Esophagus muscularis mucosa (tissue), 4 donors: Measurements from ENCODE around the gene PLPP7. TPM values are rescaled to one million over a fixed set of nuclear protein-coding genes. Genes with fewer than 3 reads are reported as not detected.

ENCODE experiments used
- DNase-seq: peaks from one replicate; pipeline ENCODE4 v3.0.0-alpha.2; 2017; ENCODE audit errors: extremely low spot score
- H3K27ac ChIP-seq, 4 donors: fragments of 200-600 bp; sonication (generic); replicated peaks in 1 of 4; 1 replicate in 3 of 4; 2 replicates in 1 of 4; pipeline ENCODE4 v1.5.1; 2016 to 2019; ENCODE audit warnings: mild to moderate bottlenecking in 1 of 4
- H3K27me3 ChIP-seq, 4 donors: fragments of 200-600 bp; sonication (generic); one replicate each; pipeline versions ENCODE4 v1.5.1 to v1.6.0; 2016 to 2019
- H3K36me3 ChIP-seq, 4 donors: fragments of 200-600 bp; sonication (generic); one replicate each; pipeline ENCODE4 v1.5.1; 2016 to 2019
- H3K4me1 ChIP-seq, 4 donors: fragments of 200-600 bp; sonication (generic); one replicate each; pipeline ENCODE4 v1.5.1; 2016 to 2019
- H3K4me3 ChIP-seq, 4 donors: fragments of 200-600 bp; sonication (generic); 1 replicate in 2 of 4; 2 replicates in 2 of 4; pipeline ENCODE4 v1.5.1; 2016 to 2019; ENCODE audit warnings: mild to moderate bottlenecking in 4 of 4, moderate library complexity in 1 of 4
- H3K9me3 ChIP-seq, 4 donors: fragments of 200-600 bp; sonication (generic); 1 replicate in 3 of 4; 2 replicates in 1 of 4; pipeline ENCODE4 v1.5.1; 2016 to 2019
- EP300 ChIP-seq: sonication (generic); formaldehyde crosslinking; IDR thresholded peaks from one replicate; pipeline ENCODE4 v1.6.1; 2017; ENCODE audit warnings: antibody characterized with exemption
- POLR2A ChIP-seq: fragments of 450-650 bp; IDR thresholded peaks from one replicate; pipeline ENCODE4 v1.6.1; 2017; ENCODE audit warnings: antibody characterized with exemption, moderate library complexity, mild to moderate bottlenecking, low read depth
- POLR2AphosphoS5 ChIP-seq, 2 donors: sonication (generic); formaldehyde crosslinking; IDR thresholded peaks; one replicate each; pipeline ENCODE4 v1.6.1; 2017; ENCODE audit warnings: antibody characterized with exemption in 2 of 2
- WGBS: methylation state at CpG from one replicate; pipeline ENCODE4 v1.1.5; 2018; 5-methylcytosine and 5-hydroxymethylcytosine counted together
- intact Hi-C: fragments of 100-400 bp; cut with DNase I; formaldehyde crosslinking; loops from one replicate; pipeline ENCODE4 v1.15.1; 2023
- total RNA-seq, 4 donors: library from RNA; depleted of rRNA; stranded (reverse); fragments of >200 nt; gene quantifications; one replicate each; pipeline versions ENCODE4 v1.1.0 to v1.2.1, GENCODE V29; 2016
- TF ChIP-seq, protein P1 (sequence below), 3 experiments: fragments of 200-600 bp in 2 of 3; fragments of 450-650 bp in 1 of 3; sonication (generic) in 2 of 3; IDR thresholded peaks; one replicate each; pipeline ENCODE4 v1.5.1; 2017 to 2019; ENCODE audit warnings: antibody characterized with exemption in 3 of 3, mild to moderate bottlenecking in 2 of 3, moderate library complexity in 1 of 3

Gene PLPP7
- total RNA-seq, 4 donors from 2014 or later = 11.4 to 22.5 (median 14.4) TPM

GRCh38 chr9:131287359-131287758, 2.2 kb upstream of the PLPP7 start:
- Histone ChIP-seq H3K4me3 (no peak overlapping the region), H3K4me1 (peaks cover 33 to 45% (median 34%) of the 10 kb centered on the region in 4 donors), H3K27ac (no peak overlapping the region), H3K27me3 (peaks cover 0 to 12% (median 10%) of the 10 kb centered on the region in 4 donors), H3K9me3 (no peaks in the 10 kb centered on the region), H3K36me3 (no peaks in the 10 kb centered on the region)
- TF ChIP-seq EP300 = no peak
- no peak for TF ChIP-seq POLR2AphosphoS5 (IDR thresholded peaks at IDR 0.05)
- no peak for TF ChIP-seq POLR2A
- TF ChIP-seq, protein P1, sequence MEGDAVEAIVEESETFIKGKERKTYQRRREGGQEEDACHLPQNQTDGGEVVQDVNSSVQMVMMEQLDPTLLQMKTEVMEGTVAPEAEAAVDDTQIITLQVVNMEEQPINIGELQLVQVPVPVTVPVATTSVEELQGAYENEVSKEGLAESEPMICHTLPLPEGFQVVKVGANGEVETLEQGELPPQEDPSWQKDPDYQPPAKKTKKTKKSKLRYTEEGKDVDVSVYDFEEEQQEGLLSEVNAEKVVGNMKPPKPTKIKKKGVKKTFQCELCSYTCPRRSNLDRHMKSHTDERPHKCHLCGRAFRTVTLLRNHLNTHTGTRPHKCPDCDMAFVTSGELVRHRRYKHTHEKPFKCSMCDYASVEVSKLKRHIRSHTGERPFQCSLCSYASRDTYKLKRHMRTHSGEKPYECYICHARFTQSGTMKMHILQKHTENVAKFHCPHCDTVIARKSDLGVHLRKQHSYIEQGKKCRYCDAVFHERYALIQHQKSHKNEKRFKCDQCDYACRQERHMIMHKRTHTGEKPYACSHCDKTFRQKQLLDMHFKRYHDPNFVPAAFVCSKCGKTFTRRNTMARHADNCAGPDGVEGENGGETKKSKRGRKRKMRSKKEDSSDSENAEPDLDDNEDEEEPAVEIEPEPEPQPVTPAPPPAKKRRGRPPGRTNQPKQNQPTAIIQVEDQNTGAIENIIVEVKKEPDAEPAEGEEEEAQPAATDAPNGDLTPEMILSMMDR (IDR thresholded peaks at IDR 0.05) = no peak
- WGBS = 93% methylated on average over 4 of the region's 6 CpGs
- intact Hi-C loops = no loop called here
- no peak for DNase-seq

DNA sequence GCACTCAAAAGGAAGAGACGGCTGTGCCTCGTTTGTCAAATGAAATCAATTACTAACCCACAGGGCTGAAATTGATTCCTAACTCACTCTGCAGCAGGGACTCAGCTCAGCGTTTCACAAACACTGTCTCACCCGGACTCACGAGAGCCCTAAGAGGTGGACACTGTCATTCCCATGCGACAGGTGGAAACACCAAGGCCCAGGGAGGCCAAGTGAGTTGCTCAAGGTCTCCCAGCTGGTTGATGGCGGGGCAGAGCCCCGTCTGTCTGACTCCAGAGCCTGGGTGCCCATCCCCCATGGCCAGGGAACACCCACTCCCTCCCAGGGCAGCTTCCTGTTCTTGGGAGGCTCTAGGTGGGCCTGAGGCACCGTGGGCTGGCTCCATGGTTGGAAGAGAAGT, 1.3 kb upstream of the PLPP7 start:
- intact Hi-C loops = no loop called here

DNA sequence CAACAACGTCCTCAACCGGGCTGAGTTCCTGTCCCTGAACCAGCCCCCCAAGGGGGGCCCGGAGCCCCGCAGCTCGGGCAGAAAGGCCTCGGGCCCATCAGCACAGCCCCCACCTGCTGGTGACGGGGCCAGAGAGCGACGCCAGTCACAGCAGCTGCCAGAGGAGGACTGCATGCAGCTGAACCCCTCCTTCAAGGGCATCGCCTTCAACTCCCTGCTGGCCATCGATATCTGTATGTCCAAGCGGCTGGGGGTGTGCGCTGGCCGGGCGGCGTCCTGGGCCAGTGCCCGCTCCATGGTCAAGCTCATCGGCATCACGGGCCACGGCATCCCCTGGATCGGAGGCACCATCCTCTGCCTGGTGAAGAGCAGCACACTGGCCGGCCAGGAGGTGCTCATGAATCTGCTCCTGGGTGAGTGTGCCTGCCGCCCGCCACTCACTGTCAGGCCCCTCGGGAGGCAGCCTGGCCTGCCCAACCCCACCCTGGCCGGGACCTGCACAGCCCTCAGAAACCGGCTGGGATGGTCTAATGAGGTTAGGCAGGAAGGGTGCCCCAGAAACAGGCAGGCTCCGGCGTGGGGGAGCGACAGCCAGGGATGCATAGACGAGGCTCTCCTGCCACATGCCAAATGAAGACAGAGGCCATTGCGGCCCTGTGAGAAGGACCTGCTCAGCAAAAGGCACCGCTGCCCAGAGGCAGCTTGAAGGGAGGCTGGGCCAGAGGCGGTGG, 678 bp downstream of the PLPP7 start:
- Histone ChIP-seq H3K27ac (peak overlapping the region; percentile 69 to 75 (median 73)), H3K9me3 (no peaks in the 10 kb centered on the region), H3K4me3 (peak overlapping the region; percentile 51 to 66 (median 62)), H3K36me3 (no peaks in the 10 kb centered on the region), H3K27me3 (no peaks in the 10 kb centered on the region), H3K4me1 (peaks cover 24 to 40% (median 25%) of the 10 kb centered on the region in 4 donors)
- 77% methylated on average over 6 of the region's 34 CpGs for WGBS
- DNase-seq = no peak
- intact Hi-C loops = no loop called here
- no peak for TF ChIP-seq POLR2A
- TF ChIP-seq, protein P1 (IDR thresholded peaks at IDR 0.05) = no peak
- TF ChIP-seq POLR2AphosphoS5 (IDR thresholded peaks at IDR 0.05) = no peak
- no peak for TF ChIP-seq EP300

More for the DNA sequence above, 1.3 kb upstream of the PLPP7 start:
- Histone ChIP-seq H3K4me1 (peaks cover 24 to 38% (median 26%) of the 10 kb centered on the region in 4 donors), H3K9me3 (no peaks in the 10 kb centered on the region), H3K27me3 (peaks cover 0 to 3% (median 1%) of the 10 kb centered on the region in 4 donors), H3K27ac (no peak overlapping the region), H3K4me3 (no peak overlapping the region), H3K36me3 (no peaks in the 10 kb centered on the region)
- 90% methylated on average over 6 of the region's 9 CpGs for WGBS
- no peak for TF ChIP-seq POLR2A
- TF ChIP-seq POLR2AphosphoS5 (IDR thresholded peaks at IDR 0.05) = no peak
- TF ChIP-seq, protein P1 (IDR thresholded peaks at IDR 0.05) = no peak
- TF ChIP-seq EP300 = no peak
- DNase-seq = no peak

DNA sequence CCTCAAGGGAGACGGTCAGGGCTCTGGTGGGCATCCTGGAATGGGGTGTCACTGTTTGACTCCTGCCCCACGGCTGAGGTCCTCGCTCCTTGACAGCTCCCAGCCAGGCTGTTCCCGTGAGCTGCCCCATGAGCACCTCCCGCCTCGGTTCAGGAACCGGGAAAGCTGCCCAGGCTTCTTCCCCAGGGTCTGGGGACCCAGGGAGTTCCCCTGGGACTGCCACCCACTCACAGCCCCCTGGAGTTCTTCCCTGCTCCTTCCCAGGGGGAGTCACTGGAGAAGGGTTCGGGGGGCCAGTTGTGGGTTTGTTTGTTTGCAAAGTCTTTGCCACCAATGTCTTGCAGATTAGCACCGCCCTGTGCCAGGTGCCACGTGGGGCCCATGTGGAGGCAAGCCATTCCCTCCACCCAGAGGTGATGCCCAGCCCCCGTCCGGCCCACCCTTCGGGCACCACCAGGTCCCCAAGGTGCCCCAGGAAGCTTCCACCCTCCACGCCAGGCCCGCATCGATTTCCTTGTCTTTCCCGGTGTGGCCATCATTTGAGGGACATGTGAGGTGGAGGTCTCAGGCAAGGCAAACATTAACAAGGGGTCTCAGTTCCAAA, 1.3 kb downstream of the PLPP7 start:
- H3K9me3 ChIP-seq = no peaks in the 10 kb centered on the region
- 89% methylated on average over 13 of the region's 17 CpGs for WGBS

More for the DNA sequence above, 1.3 kb downstream of the PLPP7 start:
- TF ChIP-seq EP300 = no peak
- TF ChIP-seq POLR2AphosphoS5 (IDR thresholded peaks at IDR 0.05) = no peak
- TF ChIP-seq, protein P1 (IDR thresholded peaks at IDR 0.05) = no peak
- TF ChIP-seq POLR2A = no peak
- intact Hi-C loops = no loop called here
- H3K36me3 ChIP-seq = no peaks in the 10 kb centered on the region
- peak overlapping the region; percentile 51 to 66 (median 62) for H3K4me3 ChIP-seq
- no peaks in the 10 kb centered on the region for H3K27me3 ChIP-seq
- peaks cover 24 to 40% (median 25%) of the 10 kb centered on the region in 4 donors for H3K4me1 ChIP-seq
- peak overlapping the region in 1 of 4 donors; percentile 71 for H3K27ac ChIP-seq
- no peak for DNase-seq
